ENCODE data around the gene CDK11A.
"Not testable (repeated sequence)": the region's sequence is repeated elsewhere in the genome, so short reads cannot be mapped to it uniquely, and the experiment has no call there.

DNA sequence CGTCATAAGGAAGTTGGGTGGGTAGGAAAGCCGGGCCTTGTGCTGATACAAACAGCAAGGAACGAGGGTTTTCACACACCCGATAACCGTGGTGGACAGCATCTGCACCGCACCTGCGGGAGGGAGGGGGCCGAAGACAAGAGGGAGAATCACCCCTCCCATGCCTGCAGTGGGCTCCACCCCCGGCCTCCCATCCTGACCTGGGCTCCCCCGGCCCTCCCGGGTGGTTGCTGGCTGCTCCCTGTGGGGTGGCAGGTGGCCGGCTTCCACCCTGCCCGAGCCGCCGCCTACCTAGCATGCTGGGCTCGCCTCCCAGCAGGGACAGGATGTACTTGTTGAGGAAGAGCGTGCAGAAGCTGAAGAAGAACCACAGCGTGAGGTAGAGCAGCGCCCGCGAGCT lies 48.1 kb downstream of the CDK11A start:
- TF ChIP-seq, protein P1, sequence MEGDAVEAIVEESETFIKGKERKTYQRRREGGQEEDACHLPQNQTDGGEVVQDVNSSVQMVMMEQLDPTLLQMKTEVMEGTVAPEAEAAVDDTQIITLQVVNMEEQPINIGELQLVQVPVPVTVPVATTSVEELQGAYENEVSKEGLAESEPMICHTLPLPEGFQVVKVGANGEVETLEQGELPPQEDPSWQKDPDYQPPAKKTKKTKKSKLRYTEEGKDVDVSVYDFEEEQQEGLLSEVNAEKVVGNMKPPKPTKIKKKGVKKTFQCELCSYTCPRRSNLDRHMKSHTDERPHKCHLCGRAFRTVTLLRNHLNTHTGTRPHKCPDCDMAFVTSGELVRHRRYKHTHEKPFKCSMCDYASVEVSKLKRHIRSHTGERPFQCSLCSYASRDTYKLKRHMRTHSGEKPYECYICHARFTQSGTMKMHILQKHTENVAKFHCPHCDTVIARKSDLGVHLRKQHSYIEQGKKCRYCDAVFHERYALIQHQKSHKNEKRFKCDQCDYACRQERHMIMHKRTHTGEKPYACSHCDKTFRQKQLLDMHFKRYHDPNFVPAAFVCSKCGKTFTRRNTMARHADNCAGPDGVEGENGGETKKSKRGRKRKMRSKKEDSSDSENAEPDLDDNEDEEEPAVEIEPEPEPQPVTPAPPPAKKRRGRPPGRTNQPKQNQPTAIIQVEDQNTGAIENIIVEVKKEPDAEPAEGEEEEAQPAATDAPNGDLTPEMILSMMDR (IDR thresholded peaks at IDR 0.05; ENCODE audit: insufficient read depth, low read length), result not testable (repeated sequence)
- not testable (repeated sequence) for TF ChIP-seq POLR2AphosphoS5 (IDR thresholded peaks at IDR 0.05; ENCODE audit: low read depth)
- TF ChIP-seq, protein P2, sequence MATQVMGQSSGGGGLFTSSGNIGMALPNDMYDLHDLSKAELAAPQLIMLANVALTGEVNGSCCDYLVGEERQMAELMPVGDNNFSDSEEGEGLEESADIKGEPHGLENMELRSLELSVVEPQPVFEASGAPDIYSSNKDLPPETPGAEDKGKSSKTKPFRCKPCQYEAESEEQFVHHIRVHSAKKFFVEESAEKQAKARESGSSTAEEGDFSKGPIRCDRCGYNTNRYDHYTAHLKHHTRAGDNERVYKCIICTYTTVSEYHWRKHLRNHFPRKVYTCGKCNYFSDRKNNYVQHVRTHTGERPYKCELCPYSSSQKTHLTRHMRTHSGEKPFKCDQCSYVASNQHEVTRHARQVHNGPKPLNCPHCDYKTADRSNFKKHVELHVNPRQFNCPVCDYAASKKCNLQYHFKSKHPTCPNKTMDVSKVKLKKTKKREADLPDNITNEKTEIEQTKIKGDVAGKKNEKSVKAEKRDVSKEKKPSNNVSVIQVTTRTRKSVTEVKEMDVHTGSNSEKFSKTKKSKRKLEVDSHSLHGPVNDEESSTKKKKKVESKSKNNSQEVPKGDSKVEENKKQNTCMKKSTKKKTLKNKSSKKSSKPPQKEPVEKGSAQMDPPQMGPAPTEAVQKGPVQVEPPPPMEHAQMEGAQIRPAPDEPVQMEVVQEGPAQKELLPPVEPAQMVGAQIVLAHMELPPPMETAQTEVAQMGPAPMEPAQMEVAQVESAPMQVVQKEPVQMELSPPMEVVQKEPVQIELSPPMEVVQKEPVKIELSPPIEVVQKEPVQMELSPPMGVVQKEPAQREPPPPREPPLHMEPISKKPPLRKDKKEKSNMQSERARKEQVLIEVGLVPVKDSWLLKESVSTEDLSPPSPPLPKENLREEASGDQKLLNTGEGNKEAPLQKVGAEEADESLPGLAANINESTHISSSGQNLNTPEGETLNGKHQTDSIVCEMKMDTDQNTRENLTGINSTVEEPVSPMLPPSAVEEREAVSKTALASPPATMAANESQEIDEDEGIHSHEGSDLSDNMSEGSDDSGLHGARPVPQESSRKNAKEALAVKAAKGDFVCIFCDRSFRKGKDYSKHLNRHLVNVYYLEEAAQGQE (IDR thresholded peaks at IDR 0.05; ENCODE audit: insufficient replicate concordance, low read depth), result not testable (repeated sequence)
